HepG2 (cell line): ENCODE measurements around the gene CYP19A1. TPM values are rescaled to one million over a fixed set of nuclear protein-coding genes. Genes with fewer than 3 reads are reported as not detected.

Experiments
- ARID5B ChIP-seq: IDR thresholded peaks from 2 replicates; pipeline ENCODE4 v1.4.0; 2020; ENCODE audit warnings: mild to moderate bottlenecking, missing genetic modification reagents
- ATF6 ChIP-seq: sonication (generic); formaldehyde crosslinking; conservative IDR thresholded peaks from 2 replicates; pipeline ENCODE4 v1.4.0; 2020; ENCODE audit warnings: missing genetic modification reagents
- CSRNP1 ChIP-seq: sonication (generic); formaldehyde crosslinking; IDR thresholded peaks from 2 replicates; pipeline ENCODE4 v1.8.1; 2023; ENCODE audit warnings: mild to moderate bottlenecking, missing genetic modification reagents
- ELF3 ChIP-seq: IDR thresholded peaks from 2 replicates; pipeline ENCODE4 v1.6.1; 2016; ENCODE audit warnings: missing genetic modification reagents, missing compliant biosample characterization
- EP300 ChIP-seq, 3 experiments: sonication (generic) in 1 of 3; formaldehyde crosslinking in 1 of 3; IDR thresholded peaks; 2 replicates each; pipeline versions ENCODE4 v1.5.1 to v1.6.1; 2011 to 2020; ENCODE audit warnings: low read depth in 2 of 3, low read length in 2 of 3, borderline replicate concordance in 1 of 3, improper control_type of control experiment in 1 of 3, mild to moderate bottlenecking in 1 of 3, missing genetic modification reagents in 1 of 3, moderate library complexity in 1 of 3
- HINFP ChIP-seq: sonication (generic); formaldehyde crosslinking; IDR thresholded peaks from 2 replicates; pipeline ENCODE4 v1.4.0; 2020; ENCODE audit warnings: low read depth, mild to moderate bottlenecking, missing genetic modification reagents
- JDP2 ChIP-seq: sonication (generic); formaldehyde crosslinking; IDR thresholded peaks from 2 replicates; pipeline ENCODE4 v1.8.1; 2022; ENCODE audit warnings: missing genetic modification reagents, borderline replicate concordance
- MNT ChIP-seq: fragments of 450-650 bp; IDR thresholded peaks from 2 replicates; pipeline ENCODE4 v1.6.1; 2016
- RAD21 ChIP-seq: fragments of 450-650 bp; formaldehyde crosslinking; IDR thresholded peaks from 2 replicates; pipeline ENCODE4 v1.5.0; 2020; ENCODE audit warnings: mild to moderate bottlenecking
- RBM39 ChIP-seq: fragments of 200-400 bp; formaldehyde crosslinking; IDR thresholded peaks from one replicate; pipeline ENCODE4 v1.6.1; 2018; ENCODE audit warnings: antibody characterized with exemption, mild to moderate bottlenecking, low read depth, low read length; ENCODE audit not compliant: poor library complexity, severe bottlenecking
- RCOR2 ChIP-seq: IDR thresholded peaks from 2 replicates; pipeline ENCODE4 v1.6.1; 2016; ENCODE audit warnings: missing biosample characterization, missing genetic modification reagents
- SP140L ChIP-seq: sonication (generic); formaldehyde crosslinking; IDR thresholded peaks from 2 replicates; pipeline ENCODE4 v1.4.0; 2020; ENCODE audit warnings: missing genetic modification reagents, borderline replicate concordance
- ZNF383 ChIP-seq: sonication (generic); formaldehyde crosslinking; IDR thresholded peaks from 2 replicates; pipeline ENCODE4 v1.4.0; 2020; ENCODE audit warnings: missing genetic modification reagents, mild to moderate bottlenecking, borderline replicate concordance
- ZNF446 ChIP-seq: sonication (generic); formaldehyde crosslinking; IDR thresholded peaks from 2 replicates; pipeline ENCODE4 v1.5.0; 2020; ENCODE audit warnings: mild to moderate bottlenecking, missing genetic modification reagents
- polyA plus RNA-seq, 8 experiments: library from polyadenylated mRNA; depleted of rRNA in 3 of 8; stranded (reverse) in 7 of 8; unstranded in 1 of 8; fragments of >200 nt; fragmentation: Illumina TruSeq in 4 of 8; extraction: Trizol in 4 of 8; gene quantifications; 2 replicates each; pipeline versions ENCODE4 v1.2.1 to v1.2.3, GENCODE V29; 2011 to 2016; ENCODE audit warnings: low read depth in 4 of 8, missing spikeins in 1 of 8, mixed read lengths in 1 of 8; ENCODE audit not compliant: insufficient read depth in 1 of 8
- total RNA-seq, 5 experiments: library from RNA; depleted of rRNA; stranded (reverse); fragments of >200 nt; fragmentation: Illumina TruSeq; extraction: Trizol; gene quantifications; 2 replicates each; pipeline ENCODE4 v1.2.3, GENCODE V29; 2016; ENCODE audit warnings: low read depth in 1 of 5

The CYP19A1 gene
- total and polyA plus RNA-seq, 2 of the 13 experiments (the other 11 are each of a cell fraction or from before 2014, with no cell fraction given) = 10.9 to 23.0 TPM

- no peak for TF ChIP-seq MNT
- no peak for TF ChIP-seq RAD21 (CRISPR knock-in tag)
- no peak for TF ChIP-seq ATF6 (CRISPR knock-in tag)
- peak in 1 of 2 experiments; percentile 74; a peak in 2 of 4 replicates for TF ChIP-seq EP300 (IDR thresholded peaks at IDR 0.05; ENCODE audit: low read depth in 2 of 2, low read length in 2 of 2)
- TF ChIP-seq EP300 (CRISPR knock-in tag; IDR thresholded peaks at IDR 0.05; ENCODE audit: borderline replicate concordance) = peak; percentile 58; the same call in 1 of the 2 replicates
- TF ChIP-seq ZNF446 = no peak
- TF ChIP-seq RBM39 = no peak
- peak; percentile 73 for TF ChIP-seq ELF3
- TF ChIP-seq CSRNP1 (CRISPR knock-in tag) = no peak
- peak; percentile 90 for TF ChIP-seq ARID5B (CRISPR knock-in tag)
- no peak for TF ChIP-seq SP140L
- TF ChIP-seq JDP2 (CRISPR knock-in tag) = no peak
- no peak for TF ChIP-seq ZNF383 (CRISPR knock-in tag)
- no peak for TF ChIP-seq HINFP (CRISPR knock-in tag)
- peak; percentile 59 for TF ChIP-seq RCOR2
Measured at GRCh38 chr15:51314391-51315337, 23.7 kb downstream of the CYP19A1 start (continued).
